SU-DHL-6 (cell line): Measurements from ENCODE around the gene BLOC1S5.

Source experiments
- H2AFZ ChIP-seq: fragments of 200-600 bp; sonication (generic); 2 replicates; pipeline ENCODE4 v1.6.1; 2014; ENCODE audit warnings: low read depth, mild to moderate bottlenecking, moderate library complexity, mixed read lengths, antibody characterized with exemption, low read length; ENCODE audit not compliant: severe bottlenecking
- H3F3A ChIP-seq: fragments of 200-600 bp; shearing (Covaris generic); 2 replicates; pipeline ENCODE4 v1.6.0; 2016; ENCODE audit warnings: antibody characterized with exemption, mild to moderate bottlenecking; ENCODE audit not compliant: insufficient read depth
- H3K27ac ChIP-seq: fragments of 200-600 bp; sonication (generic); 2 replicates; pipeline ENCODE4 v1.5.1; 2016; ENCODE audit warnings: low read depth, mild to moderate bottlenecking, low read length, moderate library complexity, mixed read lengths
- H3K27me3 ChIP-seq: fragments of 200-600 bp; sonication (generic), shearing (Covaris generic); 2 replicates; pipeline ENCODE4 v1.6.0; 2014; ENCODE audit warnings: mild to moderate bottlenecking, low read length
- H3K36me3 ChIP-seq: fragments of 200-600 bp; sonication (generic); 2 replicates; pipeline ENCODE4 v1.6.1; 2014; ENCODE audit warnings: mild to moderate bottlenecking, low read length, mixed read lengths
- H3K4me2 ChIP-seq: fragments of 300-600, 200-600 bp; shearing (Covaris generic), sonication (generic); 2 replicates; pipeline ENCODE4 v1.6.0; 2014; ENCODE audit warnings: low read length, low read depth, mild to moderate bottlenecking; ENCODE audit not compliant: poor library complexity, severe bottlenecking
- H3K4me3 ChIP-seq: fragments of 200-600 bp; sonication (generic); 2 replicates; pipeline ENCODE4 v1.5.1; 2014; ENCODE audit warnings: antibody characterized with exemption, low read length, mild to moderate bottlenecking, mixed read lengths; ENCODE audit not compliant: insufficient read depth, poor library complexity, severe bottlenecking
- H3K79me2 ChIP-seq: fragments of 200-600 bp; sonication (generic); 2 replicates; pipeline ENCODE4 v1.6.1; 2014; ENCODE audit warnings: mild to moderate bottlenecking, low read length, moderate library complexity; ENCODE audit not compliant: insufficient read depth
- H3K9ac ChIP-seq: fragments of 200-600 bp; sonication (generic); 2 replicates; pipeline ENCODE4 v1.7.0; 2014; ENCODE audit warnings: mild to moderate bottlenecking, low read length
- H3K9me2 ChIP-seq: fragments of 200-600 bp; sonication (generic); replicated peaks from 2 replicates; pipeline ENCODE4 v1.6.1; 2014; ENCODE audit warnings: low read length; ENCODE audit not compliant: insufficient read depth
- H3K9me3 ChIP-seq: fragments of 200-600 bp; sonication (generic); 2 replicates; pipeline ENCODE4 v1.6.1; 2014; ENCODE audit warnings: low read length, mixed read lengths; ENCODE audit not compliant: insufficient read depth
- H4K20me1 ChIP-seq: fragments of 200-600 bp; sonication (generic); 2 replicates; pipeline ENCODE4 v1.6.1; 2014; ENCODE audit warnings: low read depth, mild to moderate bottlenecking, antibody characterized with exemption, low read length, moderate library complexity, mixed read lengths
- CTCF ChIP-seq: fragments of 200-600 bp; sonication (generic); IDR thresholded peaks from one replicate; pipeline ENCODE4 v1.5.1; 2017; ENCODE audit warnings: antibody characterized with exemption, mild to moderate bottlenecking, low read length, moderate library complexity; ENCODE audit not compliant: insufficient read depth, poor library complexity, severe bottlenecking
- EZH2phosphoT487 ChIP-seq: fragments of 200-600 bp; sonication (generic), shearing (Covaris generic); conservative IDR thresholded peaks from 2 replicates; pipeline ENCODE4 v1.6.1; 2018; ENCODE audit warnings: mild to moderate bottlenecking, antibody characterized with exemption, low read length, moderate library complexity, mixed read lengths

BLOC1S5 gene

GRCh38 chr6:8075704-8076103, 11.5 kb upstream of the BLOC1S5 start:
- TF ChIP-seq EZH2phosphoT487 = no peak
- no peak for TF ChIP-seq CTCF
- no peaks in the 10 kb centered on the region for H3K27me3 ChIP-seq
- H3K27ac ChIP-seq = no peak overlapping the region
- H3K9me3 ChIP-seq = no peaks in the 10 kb centered on the region
- H3K79me2 ChIP-seq = no peaks in the 10 kb centered on the region
- no peaks in the 10 kb centered on the region for H4K20me1 ChIP-seq
- peaks cover 10% of the 10 kb centered on the region; the same call in 1 of the 2 replicates for H3K36me3 ChIP-seq
- H3K4me2 ChIP-seq = no peak overlapping the region
- H3F3A ChIP-seq = no peaks in the 10 kb centered on the region
- no peak overlapping the region for H3K9ac ChIP-seq
- no peak overlapping the region for H2AFZ ChIP-seq
- no peak overlapping the region for H3K4me3 ChIP-seq
- H3K9me2 ChIP-seq = no peaks in the 10 kb centered on the region

GRCh38 chr6:8075185-8075584, 11.0 kb upstream of the BLOC1S5 start:
- H3K9me2 ChIP-seq = no peaks in the 10 kb centered on the region
- no peak overlapping the region for H3K4me2 ChIP-seq

GRCh38 chr6:8074213-8074612, 10.0 kb upstream of the BLOC1S5 start:
- Histone ChIP-seq H3K9me2 (no peaks in the 10 kb centered on the region), H3K9ac (no peak overlapping the region), H3K27me3 (no peaks in the 10 kb centered on the region), H3K36me3 (peaks cover 3% of the 10 kb centered on the region; the same call in 1 of the 2 replicates), H2AFZ (no peak overlapping the region), H3K9me3 (no peaks in the 10 kb centered on the region), H3K4me3 (no peak overlapping the region), H3K4me2 (no peak overlapping the region), H3F3A (no peaks in the 10 kb centered on the region), H4K20me1 (no peaks in the 10 kb centered on the region), H3K79me2 (no peaks in the 10 kb centered on the region), H3K27ac (no peak overlapping the region)
- TF ChIP-seq CTCF (no peak), EZH2phosphoT487 (no peak)

More at GRCh38 chr6:8075185-8075584, 11.0 kb upstream of the BLOC1S5 start:
- Histone ChIP-seq H3K4me3 (no peak overlapping the region), H4K20me1 (no peaks in the 10 kb centered on the region), H3K36me3 (peaks cover 9% of the 10 kb centered on the region; the same call in 1 of the 2 replicates), H3K27ac (no peak overlapping the region), H3K79me2 (no peaks in the 10 kb centered on the region), H3K9me3 (no peaks in the 10 kb centered on the region), H3K27me3 (no peaks in the 10 kb centered on the region), H3F3A (no peaks in the 10 kb centered on the region), H3K9ac (no peak overlapping the region), H2AFZ (no peak overlapping the region)
- TF ChIP-seq EZH2phosphoT487 = no peak
- TF ChIP-seq CTCF = no peak
